Hepatocyte (in vitro differentiated cells): ENCODE data around the gene WDR38. TPM values are rescaled to one million over a fixed set of nuclear protein-coding genes. Genes with fewer than 3 reads are reported as not detected.
A peak's percentile ranks its signal among the peaks of the same experiment; 100 is the strongest.

Source experiments
- DNase-seq: peaks from one replicate; pipeline ENCODE4 v3.0.0-alpha.2; 2016; ENCODE audit warnings: low spot score
- H2AFZ ChIP-seq: fragments of 200-600 bp; sonication (generic); 2 replicates; pipeline ENCODE4 v1.6.0; 2016; ENCODE audit warnings: antibody characterized with exemption, mild to moderate bottlenecking
- H3K27ac ChIP-seq: fragments of 200-600 bp; sonication (generic); 2 replicates; pipeline ENCODE4 v1.5.1; 2016; ENCODE audit warnings: mild to moderate bottlenecking
- H3K27me3 ChIP-seq: fragments of 200-600 bp; sonication (generic); 2 replicates; pipeline ENCODE4 v1.6.1; 2016
- H3K36me3 ChIP-seq: fragments of 200-600 bp; sonication (generic); replicated peaks from 2 replicates; pipeline ENCODE4 v1.5.1; 2016; ENCODE audit warnings: low read depth; ENCODE audit not compliant: insufficient read depth
- H3K4me1 ChIP-seq: fragments of 200-600 bp; sonication (generic); 2 replicates; pipeline ENCODE4 v1.5.1; 2016; ENCODE audit warnings: mild to moderate bottlenecking, moderate library complexity; ENCODE audit not compliant: insufficient read depth
- H3K4me2 ChIP-seq: fragments of 200-600 bp; sonication (generic); 2 replicates; pipeline ENCODE4 v1.6.0; 2016
- H3K4me3 ChIP-seq: fragments of 200-600 bp; sonication (generic); 2 replicates; pipeline ENCODE4 v1.5.1; 2016; ENCODE audit warnings: mild to moderate bottlenecking
- H3K79me2 ChIP-seq: fragments of 200-600 bp; sonication (generic); 2 replicates; pipeline ENCODE4 v1.6.0; 2017; ENCODE audit warnings: mild to moderate bottlenecking
- H3K9me2 ChIP-seq: fragments of 200-600 bp; sonication (generic); replicated peaks from 2 replicates; pipeline ENCODE4 v1.6.0; 2017; ENCODE audit warnings: mild to moderate bottlenecking; ENCODE audit not compliant: insufficient read depth
- H3K9me3 ChIP-seq: fragments of 200-600 bp; sonication (generic); 2 replicates; pipeline ENCODE4 v1.5.1; 2016; ENCODE audit warnings: low read depth, mild to moderate bottlenecking
- H4K20me1 ChIP-seq: fragments of 200-600 bp; sonication (generic); 2 replicates; pipeline ENCODE4 v1.6.0; 2016; ENCODE audit warnings: mild to moderate bottlenecking; ENCODE audit not compliant: insufficient read depth, poor library complexity, severe bottlenecking
- CTCF ChIP-seq: fragments of 200-600 bp; sonication (generic); IDR thresholded peaks from 2 replicates; pipeline ENCODE4 v1.5.1; 2016; ENCODE audit warnings: antibody characterized with exemption, mild to moderate bottlenecking; ENCODE audit not compliant: poor library complexity
- EZH2 ChIP-seq: fragments of 200-600 bp; sonication (generic); IDR thresholded peaks from 2 replicates; pipeline ENCODE4 v1.6.1; 2016; ENCODE audit warnings: antibody characterized with exemption, mild to moderate bottlenecking, borderline replicate concordance
- EZH2phosphoT487 ChIP-seq: fragments of 200-600 bp; sonication (generic); IDR thresholded peaks from one replicate; pipeline ENCODE4 v1.6.1; 2018; ENCODE audit warnings: antibody characterized with exemption, mild to moderate bottlenecking, low read depth, moderate library complexity; ENCODE audit not compliant: unreplicated experiment, severe bottlenecking
- WGBS: methylation state at CpG from one replicate; pipeline ENCODE4 v1.1.6; 2016; ENCODE audit warnings: low lambda C conversion rate; ENCODE audit errors: missing lambda C conversion rate; 5-methylcytosine and 5-hydroxymethylcytosine counted together
- polyA plus RNA-seq: library from polyadenylated mRNA; unstranded; fragments of >200 nt; fragmentation: Nextera tagmentation; extraction: Ambion mirVana; gene quantifications from 2 replicates; pipeline ENCODE4 v1.2.1, GENCODE V29; 2016
- total RNA-seq: library from RNA; depleted of rRNA; stranded (reverse); fragments of >200 nt; gene quantifications from 2 replicates; pipeline ENCODE4 v1.2.3, GENCODE V29; 2014

WDR38 gene
- total and polyA plus RNA-seq, 2 experiments from 2014 or later, result not detected

- no peak for DNase-seq
- Histone ChIP-seq H3K79me2 (no peaks in the 10 kb centered on the region), H3K9me3 (no peaks in the 10 kb centered on the region), H2AFZ (no peak overlapping the region), H3K4me1 (peaks cover 33% of the 10 kb centered on the region), H3K4me2 (no peak overlapping the region), H3K9me2 (no peaks in the 10 kb centered on the region), H4K20me1 (no peaks in the 10 kb centered on the region), H3K4me3 (no peak overlapping the region), H3K36me3 (no peaks in the 10 kb centered on the region), H3K27me3 (no peaks in the 10 kb centered on the region), H3K27ac (peak overlapping the region; percentile 9)
- WGBS, result 67% methylated on average over 11 of the region's 11 CpGs
- TF ChIP-seq EZH2 (no peak), CTCF (no peak), EZH2phosphoT487 (no peak)
Measured at GRCh38 chr9:124813501-124814163, 39.6 kb upstream of the WDR38 start.

- H2AFZ ChIP-seq, result no peak overlapping the region
- no peak overlapping the region for H3K4me2 ChIP-seq
- no peaks in the 10 kb centered on the region for H4K20me1 ChIP-seq
Measured at GRCh38 chr9:124814164-124814535, 39.1 kb upstream of the WDR38 start.

GRCh38 chr9:124815601-124816000, 37.7 kb upstream of the WDR38 start:
- TF ChIP-seq EZH2 (no peak), CTCF (no peak), EZH2phosphoT487 (no peak)
- no peaks in the 10 kb centered on the region for H3K79me2 ChIP-seq

More at GRCh38 chr9:124814164-124814535, 39.1 kb upstream of the WDR38 start:
- Histone ChIP-seq H3K27me3 (no peaks in the 10 kb centered on the region), H3K9me2 (no peaks in the 10 kb centered on the region), H3K9me3 (no peaks in the 10 kb centered on the region), H3K27ac (no peak overlapping the region), H3K79me2 (no peaks in the 10 kb centered on the region), H3K4me1 (peaks cover 39% of the 10 kb centered on the region), H3K36me3 (no peaks in the 10 kb centered on the region), H3K4me3 (no peak overlapping the region)
- DNase-seq, result no peak
- WGBS, result 92% methylated on average over 5 of the region's 5 CpGs
- TF ChIP-seq EZH2 (no peak), EZH2phosphoT487 (no peak), CTCF (no peak)

More at GRCh38 chr9:124815601-124816000, 37.7 kb upstream of the WDR38 start:
- H3K4me3 ChIP-seq, result no peak overlapping the region
- peaks cover 39% of the 10 kb centered on the region for H3K4me1 ChIP-seq
- 94% methylated on average over 5 of the region's 5 CpGs for WGBS
- no peaks in the 10 kb centered on the region for H3K36me3 ChIP-seq
- no peak overlapping the region for H3K27ac ChIP-seq
- no peaks in the 10 kb centered on the region for H4K20me1 ChIP-seq
- no peaks in the 10 kb centered on the region for H3K27me3 ChIP-seq
- no peaks in the 10 kb centered on the region for H3K9me2 ChIP-seq
- no peak overlapping the region for H2AFZ ChIP-seq
- DNase-seq, result no peak
- H3K4me2 ChIP-seq, result no peak overlapping the region
- no peaks in the 10 kb centered on the region for H3K9me3 ChIP-seq
